HG02763 (cell line): ENCODE data around the gene PPIF.

Experiments used
- ATAC-seq: cut with Tn5 transposase; IDR thresholded peaks from one replicate; pipeline ENCODE4 v1.9.1; 2021; ENCODE audit warnings: mild to moderate bottlenecking, moderate library complexity; ENCODE audit not compliant: unreplicated experiment

The PPIF gene

GRCh38 chr10:79346388-79347225, 662 bp upstream of the PPIF start:
- no peak for ATAC-seq

GRCh38 chr10:79347894-79348639, 798 bp downstream of the PPIF start:
- peak; percentile 70 for ATAC-seq

GRCh38 chr10:79348640-79348988, 1.3 kb downstream of the PPIF start:
- no peak for ATAC-seq

- no peak for ATAC-seq
Observed at GRCh38 chr10:79349072-79349491, 1.8 kb downstream of the PPIF start.

- no peak for ATAC-seq
Observed at GRCh38 chr10:79349766-79350406, 2.6 kb downstream of the PPIF start.

- ATAC-seq, result no peak
Observed at GRCh38 chr10:79350407-79351154, 3.3 kb downstream of the PPIF start.

GRCh38 chr10:79351332-79351731, 4.1 kb downstream of the PPIF start:
- ATAC-seq, result no peak

- no peak for ATAC-seq
Observed at GRCh38 chr10:79352035-79352877, 5.0 kb downstream of the PPIF start.

- no peak for ATAC-seq
Observed at GRCh38 chr10:79353000-79353406, 5.7 kb downstream of the PPIF start.

GRCh38 chr10:79353726-79354125, 6.5 kb downstream of the PPIF start:
- no peak for ATAC-seq

- no peak for ATAC-seq
Observed at GRCh38 chr10:79354141-79354540, 6.9 kb downstream of the PPIF start.

- ATAC-seq, result no peak
Observed at GRCh38 chr10:79354615-79355014, 7.3 kb downstream of the PPIF start.

- ATAC-seq, result no peak
Observed at GRCh38 chr10:79355420-79356017, 8.2 kb downstream of the PPIF start.

- no peak for ATAC-seq
Observed at GRCh38 chr10:79356104-79356503, 8.8 kb downstream of the PPIF start.

- ATAC-seq, result no peak
Observed at GRCh38 chr10:79357180-79357579, 9.9 kb downstream of the PPIF start.

GRCh38 chr10:79358811-79359210, 11.5 kb downstream of the PPIF start:
- ATAC-seq, result no peak

GRCh38 chr10:79359816-79360498, 12.7 kb downstream of the PPIF start:
- ATAC-seq, result no peak

- ATAC-seq, result no peak
Observed at GRCh38 chr10:79360499-79361342, 13.5 kb downstream of the PPIF start.
